Esophagus squamous epithelium (tissue), 4 donors: ENCODE data around the gene NEB.

ENCODE experiments used
- POLR2A ChIP-seq, 4 donors: fragments of 450-650 bp; IDR thresholded peaks; one replicate each; pipeline ENCODE4 v1.6.1; 2017; ENCODE audit warnings: antibody characterized with exemption in 4 of 4, mild to moderate bottlenecking in 4 of 4, moderate library complexity in 3 of 4
- TF ChIP-seq, protein P1 (sequence below), 6 experiments: fragments of 450-650 bp in 4 of 6; fragments of 200-600 bp in 2 of 6; sonication (generic) in 2 of 6; IDR thresholded peaks; one replicate each; pipeline ENCODE4 v1.5.1; 2016 to 2019; ENCODE audit warnings: antibody characterized with exemption in 6 of 6, mild to moderate bottlenecking in 4 of 6, moderate library complexity in 4 of 6

DNA sequence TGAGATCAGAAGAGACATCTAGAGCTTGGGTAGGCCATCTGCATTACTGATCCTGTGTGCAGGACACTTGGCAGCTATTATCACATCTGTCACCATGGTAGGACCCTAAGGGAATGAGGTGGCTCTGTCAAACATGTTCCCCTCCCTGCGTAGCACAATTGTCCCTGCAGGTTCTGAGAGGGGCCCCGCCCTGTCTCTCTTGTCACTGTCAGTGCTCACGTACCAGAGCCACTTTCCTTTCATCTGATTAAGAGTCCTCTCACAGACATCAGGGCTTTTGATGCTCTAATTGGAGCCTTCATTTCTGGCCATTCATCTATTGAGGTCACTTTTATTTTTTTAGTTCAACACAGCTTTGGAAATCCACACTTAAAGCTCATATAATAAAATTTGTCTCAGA lies 38.5 kb downstream of the NEB start:
- TF ChIP-seq, protein P1, sequence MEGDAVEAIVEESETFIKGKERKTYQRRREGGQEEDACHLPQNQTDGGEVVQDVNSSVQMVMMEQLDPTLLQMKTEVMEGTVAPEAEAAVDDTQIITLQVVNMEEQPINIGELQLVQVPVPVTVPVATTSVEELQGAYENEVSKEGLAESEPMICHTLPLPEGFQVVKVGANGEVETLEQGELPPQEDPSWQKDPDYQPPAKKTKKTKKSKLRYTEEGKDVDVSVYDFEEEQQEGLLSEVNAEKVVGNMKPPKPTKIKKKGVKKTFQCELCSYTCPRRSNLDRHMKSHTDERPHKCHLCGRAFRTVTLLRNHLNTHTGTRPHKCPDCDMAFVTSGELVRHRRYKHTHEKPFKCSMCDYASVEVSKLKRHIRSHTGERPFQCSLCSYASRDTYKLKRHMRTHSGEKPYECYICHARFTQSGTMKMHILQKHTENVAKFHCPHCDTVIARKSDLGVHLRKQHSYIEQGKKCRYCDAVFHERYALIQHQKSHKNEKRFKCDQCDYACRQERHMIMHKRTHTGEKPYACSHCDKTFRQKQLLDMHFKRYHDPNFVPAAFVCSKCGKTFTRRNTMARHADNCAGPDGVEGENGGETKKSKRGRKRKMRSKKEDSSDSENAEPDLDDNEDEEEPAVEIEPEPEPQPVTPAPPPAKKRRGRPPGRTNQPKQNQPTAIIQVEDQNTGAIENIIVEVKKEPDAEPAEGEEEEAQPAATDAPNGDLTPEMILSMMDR (IDR thresholded peaks at IDR 0.05): no peak
- no peak for TF ChIP-seq POLR2A (IDR thresholded peaks at IDR 0.05)
